SU-DHL-6 (cell line): ENCODE data around the gene THSD7B.

ENCODE experiments used
- CTCF ChIP-seq: fragments of 200-600 bp; sonication (generic); IDR thresholded peaks from one replicate; pipeline ENCODE4 v1.5.1; 2017; ENCODE audit warnings: antibody characterized with exemption, mild to moderate bottlenecking, low read length, moderate library complexity; ENCODE audit not compliant: insufficient read depth, poor library complexity, severe bottlenecking
- EZH2phosphoT487 ChIP-seq: fragments of 200-600 bp; sonication (generic), shearing (Covaris generic); conservative IDR thresholded peaks from 2 replicates; pipeline ENCODE4 v1.6.1; 2018; ENCODE audit warnings: mild to moderate bottlenecking, antibody characterized with exemption, low read length, moderate library complexity, mixed read lengths

GRCh38 chr2:136823291-136823690 lies 57.9 kb downstream of the THSD7B start:
- TF ChIP-seq CTCF (no peak), EZH2phosphoT487 (no peak)
